ENCODE measurements around the gene RFPL2. TPM values are rescaled to one million over a fixed set of nuclear protein-coding genes. Genes with fewer than 3 reads are reported as not detected.

RFPL2 gene
- total and polyA plus RNA-seq, 2 of the 13 experiments (the other 11 are each of a cell fraction or from before 2014, with no cell fraction given): not detected

DNA sequence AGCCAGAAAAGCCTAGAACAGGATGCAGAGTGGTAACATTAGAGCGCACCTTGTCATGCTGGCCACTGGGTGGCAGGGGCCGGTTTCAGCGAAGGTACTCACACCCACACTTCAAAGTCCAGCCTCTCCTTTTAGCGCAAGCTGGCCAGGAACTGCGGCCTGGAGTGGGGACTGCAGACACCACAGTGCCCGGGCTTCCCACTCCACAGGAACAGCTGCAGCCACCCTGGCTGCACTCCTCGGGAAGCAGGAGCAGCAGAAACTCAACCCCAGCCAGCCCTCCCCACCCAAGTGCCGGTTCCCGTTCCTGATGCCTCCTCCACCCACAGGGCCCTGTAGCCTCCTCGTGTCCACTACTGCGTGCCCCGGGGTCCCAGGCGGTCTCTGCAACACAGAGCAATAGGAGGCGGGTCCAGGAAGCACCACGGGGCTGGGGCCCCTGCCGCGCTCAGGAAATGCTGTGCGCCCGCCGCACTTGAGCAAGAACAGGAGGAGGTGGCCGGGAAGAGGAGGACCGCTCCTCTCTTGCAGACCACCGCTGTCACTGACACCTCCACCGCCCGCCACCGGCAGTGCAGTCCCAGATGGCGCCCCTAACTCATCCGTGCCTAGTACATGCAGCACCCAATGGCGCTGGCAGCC lies 2.2 kb downstream of the RFPL2 start:
- CTCF ChIA-PET (ENCODE audit: low intra/inter-chr PET ratio, low total read pairs): interaction anchor here (1.8 kb wide), 1 partner anchor 64 kb away, joined by 20 read pairs; no protein-coding TSS in a partner anchor
- Histone ChIP-seq H3K4me2 (ENCODE audit: low read depth, low read length) (peak overlapping the region; percentile 49; the same call in 1 of the 2 replicates), H4K20me1 (ENCODE audit: insufficient read depth, low read length) (no peaks in the 10 kb centered on the region), H2AFZ (ENCODE audit: low read length) (no peak overlapping the region), H3K9me3 (ENCODE audit: low read length) (no peaks in the 10 kb centered on the region), H3K4me1 (ENCODE audit: insufficient read depth, low read length) (peaks cover 27% of the 10 kb centered on the region), H3K4me3 (replicated peaks in 1 of 3; ENCODE audit: insufficient read depth in 1 of 3, low read depth in 2 of 3, low read length in 3 of 3) (peak overlapping the region in 1 of 3 experiments; percentile 42; a peak in 2 of 6 replicates), H3K36me3 (replicated peaks in 1 of 2; ENCODE audit: control insufficient read depth in 1 of 2, insufficient read depth in 2 of 2, low read length in 2 of 2) (no peaks in the 10 kb centered on the region), H3K27ac (ENCODE audit: extremely low read length, insufficient read depth, low read length) (no peak overlapping the region), H3K79me2 (ENCODE audit: insufficient read depth, low read length) (no peaks in the 10 kb centered on the region), H3K27me3 (ENCODE audit: control insufficient read depth in 1 of 2, insufficient read depth in 2 of 2, low read length in 2 of 2) (peaks cover 1 to 3% of the 10 kb centered on the region in 2 experiments; a peak in 1 of 5 replicates), H3K9ac (ENCODE audit: insufficient read depth, low read depth, low read length) (no peak overlapping the region)
- no CpG with 5 or more reads among the region's 29 CpGs for WGBS (ENCODE audit: low lambda C conversion rate)
- BruUV-seq (replicated peaks): no TSS peak
- intact Hi-C loops (cut with micrococcal nuclease; ENCODE audit: unreplicated experiment) (loop anchor here (1.0 kb wide), 1 partner anchor 64 kb away; no protein-coding TSS in a partner anchor), in situ Hi-C loops (cut with HindIII; ENCODE audit: extremely low pct_ligation_motif_present, low pct_unique_long_range_greater_than_20kb) (loop anchor here (5.0 kb wide), 1 partner anchor 65 kb away; no protein-coding TSS in a partner anchor)
- peak; percentile 68 for DNase-seq (ENCODE audit: low spot score)
- ATAC-seq: peak; percentile 75
- peak; percentile 91 for FAIRE-seq
- POLR2A ChIA-PET: no interaction called here
- peak; percentile 61; the same call in 1 of the 2 replicates for TF ChIP-seq KDM2A (CRISPR knock-in tag; IDR thresholded peaks at IDR 0.05; ENCODE audit: borderline replicate concordance, low read depth)
- TF ChIP-seq RFXAP (CRISPR knock-in tag; IDR thresholded peaks at IDR 0.05; ENCODE audit: borderline replicate concordance): 0 out of 2 replicates have a peak, but pooled peaks have one; percentile 48
- peak; percentile 75 for TF ChIP-seq XRCC5 (optimal IDR thresholded peaks at IDR 0.05; ENCODE audit: low read length)
- no peak for TF ChIP-seq ZNF138 (CRISPR knock-in tag; IDR thresholded peaks at IDR 0.05; ENCODE audit: low read depth)
- TF ChIP-seq, protein P1, sequence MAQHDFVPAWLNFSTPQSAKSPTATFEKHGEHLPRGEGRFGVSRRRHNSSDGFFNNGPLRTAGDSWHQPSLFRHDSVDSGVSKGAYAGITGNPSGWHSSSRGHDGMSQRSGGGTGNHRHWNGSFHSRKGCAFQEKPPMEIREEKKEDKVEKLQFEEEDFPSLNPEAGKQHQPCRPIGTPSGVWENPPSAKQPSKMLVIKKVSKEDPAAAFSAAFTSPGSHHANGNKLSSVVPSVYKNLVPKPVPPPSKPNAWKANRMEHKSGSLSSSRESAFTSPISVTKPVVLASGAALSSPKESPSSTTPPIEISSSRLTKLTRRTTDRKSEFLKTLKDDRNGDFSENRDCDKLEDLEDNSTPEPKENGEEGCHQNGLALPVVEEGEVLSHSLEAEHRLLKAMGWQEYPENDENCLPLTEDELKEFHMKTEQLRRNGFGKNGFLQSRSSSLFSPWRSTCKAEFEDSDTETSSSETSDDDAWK (CRISPR knock-in tag; IDR thresholded peaks at IDR 0.05): no peak
- TF ChIP-seq ZNF17 (CRISPR knock-in tag; IDR thresholded peaks at IDR 0.05): no peak
- TF ChIP-seq ZNF546 (CRISPR knock-in tag; conservative IDR thresholded peaks at IDR 0.05): no peak
- peak; percentile 16; the same call in 1 of the 2 replicates for TF ChIP-seq ETV5 (CRISPR knock-in tag; IDR thresholded peaks at IDR 0.05; ENCODE audit: borderline replicate concordance)
- TF ChIP-seq, protein P2, sequence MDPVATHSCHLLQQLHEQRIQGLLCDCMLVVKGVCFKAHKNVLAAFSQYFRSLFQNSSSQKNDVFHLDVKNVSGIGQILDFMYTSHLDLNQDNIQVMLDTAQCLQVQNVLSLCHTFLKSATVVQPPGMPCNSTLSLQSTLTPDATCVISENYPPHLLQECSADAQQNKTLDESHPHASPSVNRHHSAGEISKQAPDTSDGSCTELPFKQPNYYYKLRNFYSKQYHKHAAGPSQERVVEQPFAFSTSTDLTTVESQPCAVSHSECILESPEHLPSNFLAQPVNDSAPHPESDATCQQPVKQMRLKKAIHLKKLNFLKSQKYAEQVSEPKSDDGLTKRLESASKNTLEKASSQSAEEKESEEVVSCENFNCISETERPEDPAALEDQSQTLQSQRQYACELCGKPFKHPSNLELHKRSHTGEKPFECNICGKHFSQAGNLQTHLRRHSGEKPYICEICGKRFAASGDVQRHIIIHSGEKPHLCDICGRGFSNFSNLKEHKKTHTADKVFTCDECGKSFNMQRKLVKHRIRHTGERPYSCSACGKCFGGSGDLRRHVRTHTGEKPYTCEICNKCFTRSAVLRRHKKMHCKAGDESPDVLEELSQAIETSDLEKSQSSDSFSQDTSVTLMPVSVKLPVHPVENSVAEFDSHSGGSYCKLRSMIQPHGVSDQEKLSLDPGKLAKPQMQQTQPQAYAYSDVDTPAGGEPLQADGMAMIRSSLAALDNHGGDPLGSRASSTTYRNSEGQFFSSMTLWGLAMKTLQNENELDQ (CRISPR knock-in tag; IDR thresholded peaks at IDR 0.05; ENCODE audit: borderline replicate concordance): no peak
- TF ChIP-seq, protein P3, sequence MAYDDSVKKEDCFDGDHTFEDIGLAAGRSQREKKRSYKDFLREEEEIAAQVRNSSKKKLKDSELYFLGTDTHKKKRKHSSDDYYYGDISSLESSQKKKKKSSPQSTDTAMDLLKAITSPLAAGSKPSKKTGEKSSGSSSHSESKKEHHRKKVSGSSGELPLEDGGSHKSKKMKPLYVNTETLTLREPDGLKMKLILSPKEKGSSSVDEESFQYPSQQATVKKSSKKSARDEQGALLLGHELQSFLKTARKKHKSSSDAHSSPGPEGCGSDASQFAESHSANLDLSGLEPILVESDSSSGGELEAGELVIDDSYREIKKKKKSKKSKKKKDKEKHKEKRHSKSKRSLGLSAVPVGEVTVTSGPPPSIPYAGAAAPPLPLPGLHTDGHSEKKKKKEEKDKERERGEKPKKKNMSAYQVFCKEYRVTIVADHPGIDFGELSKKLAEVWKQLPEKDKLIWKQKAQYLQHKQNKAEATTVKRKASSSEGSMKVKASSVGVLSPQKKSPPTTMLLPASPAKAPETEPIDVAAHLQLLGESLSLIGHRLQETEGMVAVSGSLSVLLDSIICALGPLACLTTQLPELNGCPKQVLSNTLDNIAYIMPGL (CRISPR knock-in tag; IDR thresholded peaks at IDR 0.05; ENCODE audit: borderline replicate concordance in 1 of 2, low read depth in 1 of 2): peak; percentile 57 to 66; a peak in 3 of 4 replicates
- no peak for TF ChIP-seq ZNF430 (CRISPR knock-in tag; IDR thresholded peaks at IDR 0.05)
- TF ChIP-seq, protein P4, sequence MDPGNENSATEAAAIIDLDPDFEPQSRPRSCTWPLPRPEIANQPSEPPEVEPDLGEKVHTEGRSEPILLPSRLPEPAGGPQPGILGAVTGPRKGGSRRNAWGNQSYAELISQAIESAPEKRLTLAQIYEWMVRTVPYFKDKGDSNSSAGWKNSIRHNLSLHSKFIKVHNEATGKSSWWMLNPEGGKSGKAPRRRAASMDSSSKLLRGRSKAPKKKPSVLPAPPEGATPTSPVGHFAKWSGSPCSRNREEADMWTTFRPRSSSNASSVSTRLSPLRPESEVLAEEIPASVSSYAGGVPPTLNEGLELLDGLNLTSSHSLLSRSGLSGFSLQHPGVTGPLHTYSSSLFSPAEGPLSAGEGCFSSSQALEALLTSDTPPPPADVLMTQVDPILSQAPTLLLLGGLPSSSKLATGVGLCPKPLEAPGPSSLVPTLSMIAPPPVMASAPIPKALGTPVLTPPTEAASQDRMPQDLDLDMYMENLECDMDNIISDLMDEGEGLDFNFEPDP (CRISPR knock-in tag; conservative IDR thresholded peaks at IDR 0.05): no peak

All from HepG2 (cell line).